ENCODE results near the gene ZDHHC20. TPM values are rescaled to one million over a fixed set of nuclear protein-coding genes. Genes with fewer than 3 reads are reported as not detected.

ZDHHC20 gene
- total and polyA plus RNA-seq, 10 of the 15 experiments (the other 5 are each of a cell fraction or from before 2014, with no cell fraction given): 8.6 to 57.8 (median 41.7) TPM

DNA sequence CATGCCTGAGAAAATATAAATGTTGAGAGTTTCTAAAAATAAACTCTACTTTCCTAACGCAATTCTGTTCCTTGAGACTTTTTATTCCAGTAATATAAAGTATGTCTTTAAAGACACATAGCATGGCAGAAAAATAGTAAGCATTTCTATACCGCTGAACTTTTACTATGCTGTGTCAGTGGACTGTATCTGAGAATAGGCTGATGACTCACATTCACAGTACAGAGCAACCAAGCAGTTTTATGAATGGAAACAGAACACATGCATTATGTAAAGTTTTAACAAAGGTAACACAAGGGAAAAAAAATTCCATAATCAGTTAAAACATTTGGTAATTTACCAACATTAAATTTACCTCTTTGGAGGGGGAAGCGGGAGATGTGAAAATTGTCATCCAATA lies 38.4 kb downstream of the ZDHHC20 start:
- Histone ChIP-seq H2AFZ (ENCODE audit: control insufficient read depth, low read depth, low read length) (no peak overlapping the region), H3K4me1 (ENCODE audit: control insufficient read depth, insufficient read depth, low read length) (no peaks in the 10 kb centered on the region), H3K4me3 (no peak overlapping the region), H3K36me3 (ENCODE audit: control insufficient read depth in 2 of 2, insufficient read depth in 2 of 2, low read length in 1 of 2) (peaks cover 1 to 5% of the 10 kb centered on the region in 2 experiments; a peak in 1 of 4 replicates), H3K79me2 (ENCODE audit: control insufficient read depth, insufficient read depth, low read length) (no peaks in the 10 kb centered on the region), H3K27ac (ENCODE audit: control insufficient read depth, insufficient read depth) (no peak overlapping the region), H4K20me1 (ENCODE audit: control insufficient read depth, insufficient read depth) (no peaks in the 10 kb centered on the region), H3K4me2 (ENCODE audit: control insufficient read depth, insufficient read depth) (no peak overlapping the region), H3K9ac (ENCODE audit: control insufficient read depth, insufficient read depth, low read length) (no peak overlapping the region), H3K9me3 (replicated peaks; ENCODE audit: control insufficient read depth, insufficient read depth, low read length) (no peaks in the 10 kb centered on the region), H3K27me3 (replicated peaks in 1 of 2; ENCODE audit: control insufficient read depth in 2 of 2, insufficient read depth in 2 of 2, low read length in 1 of 2) (no peaks in the 10 kb centered on the region)
- DNase-seq (ENCODE audit: low read depth, low spot score): no peak
- no peak for TF ChIP-seq MYB (IDR thresholded peaks at IDR 0.05; ENCODE audit: borderline replicate concordance, low read depth, low read length)
- no peak for TF ChIP-seq SMC3 (IDR thresholded peaks at IDR 0.05; ENCODE audit: borderline replicate concordance, low read length)
- no peak for FAIRE-seq
- POLR2A ChIA-PET: no interaction called here
- intact Hi-C loops (cut with micrococcal nuclease; ENCODE audit: unreplicated experiment): no loop called here
- 61% methylated on average over 3 of the region's 3 CpGs for WGBS (ENCODE audit: insufficient coverage, insufficient replicate concordance, low lambda C conversion rate, missing lambda C conversion rate)
- RAD21 ChIA-PET (ENCODE audit: unreplicated experiment): no interaction called here
- ATAC-seq: no peak
- CTCF ChIA-PET: no interaction called here
- BruUV-seq (replicated peaks): no TSS peak
- SMC1A ChIA-PET (ENCODE audit: uncharacterized antibody, unreplicated experiment): no interaction called here
- in situ Hi-C loops (cut with MboI): no loop called here

DNA sequence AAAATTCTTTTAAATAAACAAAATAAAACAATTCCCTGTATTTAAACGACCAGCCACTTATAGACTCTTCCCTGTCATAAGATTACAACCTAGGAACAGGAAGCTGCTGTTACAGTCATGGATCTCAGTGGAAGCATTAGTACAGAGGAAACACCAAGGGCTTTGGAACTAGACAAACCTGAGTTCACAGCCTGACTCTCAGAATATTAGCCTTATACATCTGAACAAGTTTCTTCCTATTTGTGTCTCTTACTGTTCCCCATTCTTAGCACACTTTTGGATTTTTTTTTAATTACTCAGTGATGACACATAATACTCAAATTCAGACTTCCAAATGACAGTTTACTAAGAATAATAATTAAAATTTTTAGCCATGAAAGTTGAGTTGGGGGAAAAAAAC lies 46.1 kb downstream of the ZDHHC20 start:
- in situ Hi-C loops (cut with MboI): no loop called here
- WGBS (ENCODE audit: insufficient coverage, insufficient replicate concordance, low lambda C conversion rate, missing lambda C conversion rate): 36% methylated on average over 1 of the region's 1 CpG
- DNase-seq (ENCODE audit: low read depth, low spot score) (no peak), FAIRE-seq (peak; percentile 79), ATAC-seq (no peak)
- intact Hi-C loops (cut with micrococcal nuclease; ENCODE audit: unreplicated experiment): no loop called here
- Histone ChIP-seq H3K36me3 (ENCODE audit: control insufficient read depth in 2 of 2, insufficient read depth in 2 of 2, low read length in 1 of 2) (peaks cover 6 to 22% of the 10 kb centered on the region in 2 experiments; a peak in 3 of 4 replicates), H3K27ac (ENCODE audit: control insufficient read depth, insufficient read depth) (no peak overlapping the region), H4K20me1 (ENCODE audit: control insufficient read depth, insufficient read depth) (no peaks in the 10 kb centered on the region), H3K27me3 (replicated peaks in 1 of 2; ENCODE audit: control insufficient read depth in 2 of 2, insufficient read depth in 2 of 2, low read length in 1 of 2) (no peaks in the 10 kb centered on the region), H3K4me1 (ENCODE audit: control insufficient read depth, insufficient read depth, low read length) (no peaks in the 10 kb centered on the region), H3K79me2 (ENCODE audit: control insufficient read depth, insufficient read depth, low read length) (no peaks in the 10 kb centered on the region), H3K9ac (ENCODE audit: control insufficient read depth, insufficient read depth, low read length) (no peak overlapping the region), H3K4me2 (ENCODE audit: control insufficient read depth, insufficient read depth) (no peak overlapping the region), H2AFZ (ENCODE audit: control insufficient read depth, low read depth, low read length) (no peak overlapping the region), H3K9me3 (replicated peaks; ENCODE audit: control insufficient read depth, insufficient read depth, low read length) (no peaks in the 10 kb centered on the region; the same call in 2 of the 3 replicates), H3K4me3 (no peak overlapping the region)
- POLR2A ChIA-PET: no interaction called here
- SMC1A ChIA-PET (ENCODE audit: uncharacterized antibody, unreplicated experiment): interaction anchor here (0.6 kb wide), 1 partner anchor 15 kb away, joined by 3 read pairs; no protein-coding TSS in a partner anchor
- CTCF ChIA-PET: no interaction called here
- no TSS peak for BruUV-seq (replicated peaks)
- RAD21 ChIA-PET (ENCODE audit: unreplicated experiment): no interaction called here
- TF ChIP-seq CBX5 (IDR thresholded peaks at IDR 0.05; ENCODE audit: low read depth): no peak
- TF ChIP-seq SMC3 (IDR thresholded peaks at IDR 0.05; ENCODE audit: borderline replicate concordance, low read length): no peak
- no peak for TF ChIP-seq NBN (IDR thresholded peaks at IDR 0.05)
- TF ChIP-seq ZZZ3 (IDR thresholded peaks at IDR 0.05; ENCODE audit: control insufficient read depth, insufficient read length, low read depth): no peak
- no peak for TF ChIP-seq MYC (IDR thresholded peaks at IDR 0.05; ENCODE audit: insufficient read depth, insufficient read length, insufficient replicate concordance, low read length, severe bottlenecking)
- no peak for TF ChIP-seq CREM (IDR thresholded peaks at IDR 0.05; ENCODE audit: low read depth)
- TF ChIP-seq, protein P1, sequence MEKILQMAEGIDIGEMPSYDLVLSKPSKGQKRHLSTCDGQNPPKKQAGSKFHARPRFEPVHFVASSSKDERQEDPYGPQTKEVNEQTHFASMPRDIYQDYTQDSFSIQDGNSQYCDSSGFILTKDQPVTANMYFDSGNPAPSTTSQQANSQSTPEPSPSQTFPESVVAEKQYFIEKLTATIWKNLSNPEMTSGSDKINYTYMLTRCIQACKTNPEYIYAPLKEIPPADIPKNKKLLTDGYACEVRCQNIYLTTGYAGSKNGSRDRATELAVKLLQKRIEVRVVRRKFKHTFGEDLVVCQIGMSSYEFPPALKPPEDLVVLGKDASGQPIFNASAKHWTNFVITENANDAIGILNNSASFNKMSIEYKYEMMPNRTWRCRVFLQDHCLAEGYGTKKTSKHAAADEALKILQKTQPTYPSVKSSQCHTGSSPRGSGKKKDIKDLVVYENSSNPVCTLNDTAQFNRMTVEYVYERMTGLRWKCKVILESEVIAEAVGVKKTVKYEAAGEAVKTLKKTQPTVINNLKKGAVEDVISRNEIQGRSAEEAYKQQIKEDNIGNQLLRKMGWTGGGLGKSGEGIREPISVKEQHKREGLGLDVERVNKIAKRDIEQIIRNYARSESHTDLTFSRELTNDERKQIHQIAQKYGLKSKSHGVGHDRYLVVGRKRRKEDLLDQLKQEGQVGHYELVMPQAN (conservative IDR thresholded peaks at IDR 0.05): no peak
- TF ChIP-seq ZNF217 (IDR thresholded peaks at IDR 0.05): no peak
- TF ChIP-seq TBL1XR1 (IDR thresholded peaks at IDR 0.05; ENCODE audit: low read depth, low read length): no peak
- TF ChIP-seq, protein P2, sequence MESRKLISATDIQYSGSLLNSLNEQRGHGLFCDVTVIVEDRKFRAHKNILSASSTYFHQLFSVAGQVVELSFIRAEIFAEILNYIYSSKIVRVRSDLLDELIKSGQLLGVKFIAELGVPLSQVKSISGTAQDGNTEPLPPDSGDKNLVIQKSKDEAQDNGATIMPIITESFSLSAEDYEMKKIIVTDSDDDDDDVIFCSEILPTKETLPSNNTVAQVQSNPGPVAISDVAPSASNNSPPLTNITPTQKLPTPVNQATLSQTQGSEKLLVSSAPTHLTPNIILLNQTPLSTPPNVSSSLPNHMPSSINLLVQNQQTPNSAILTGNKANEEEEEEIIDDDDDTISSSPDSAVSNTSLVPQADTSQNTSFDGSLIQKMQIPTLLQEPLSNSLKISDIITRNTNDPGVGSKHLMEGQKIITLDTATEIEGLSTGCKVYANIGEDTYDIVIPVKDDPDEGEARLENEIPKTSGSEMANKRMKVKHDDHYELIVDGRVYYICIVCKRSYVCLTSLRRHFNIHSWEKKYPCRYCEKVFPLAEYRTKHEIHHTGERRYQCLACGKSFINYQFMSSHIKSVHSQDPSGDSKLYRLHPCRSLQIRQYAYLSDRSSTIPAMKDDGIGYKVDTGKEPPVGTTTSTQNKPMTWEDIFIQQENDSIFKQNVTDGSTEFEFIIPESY (IDR thresholded peaks at IDR 0.05): no peak
- TF ChIP-seq SUZ12 (IDR thresholded peaks at IDR 0.05; ENCODE audit: unreplicated experiment): no peak
- TF ChIP-seq, protein P3, sequence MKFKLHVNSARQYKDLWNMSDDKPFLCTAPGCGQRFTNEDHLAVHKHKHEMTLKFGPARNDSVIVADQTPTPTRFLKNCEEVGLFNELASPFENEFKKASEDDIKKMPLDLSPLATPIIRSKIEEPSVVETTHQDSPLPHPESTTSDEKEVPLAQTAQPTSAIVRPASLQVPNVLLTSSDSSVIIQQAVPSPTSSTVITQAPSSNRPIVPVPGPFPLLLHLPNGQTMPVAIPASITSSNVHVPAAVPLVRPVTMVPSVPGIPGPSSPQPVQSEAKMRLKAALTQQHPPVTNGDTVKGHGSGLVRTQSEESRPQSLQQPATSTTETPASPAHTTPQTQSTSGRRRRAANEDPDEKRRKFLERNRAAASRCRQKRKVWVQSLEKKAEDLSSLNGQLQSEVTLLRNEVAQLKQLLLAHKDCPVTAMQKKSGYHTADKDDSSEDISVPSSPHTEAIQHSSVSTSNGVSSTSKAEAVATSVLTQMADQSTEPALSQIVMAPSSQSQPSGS (IDR thresholded peaks at IDR 0.05; ENCODE audit: low read length): no peak
- no peak for TF ChIP-seq MYB (IDR thresholded peaks at IDR 0.05; ENCODE audit: borderline replicate concordance, low read depth, low read length)
- TF ChIP-seq SMAD5 (IDR thresholded peaks at IDR 0.05; ENCODE audit: low read depth): no peak
